ENCODE results near the gene RPA3.

The RPA3 gene

GRCh38 chr7:7709291-7709690, 9.1 kb downstream of the RPA3 start:
- no peak for TF ChIP-seq CTCF (IDR thresholded peaks at IDR 0.05; ENCODE audit: borderline replicate concordance, insufficient read depth, low read depth, low read length)
- no peak overlapping the region for H3K4me3 ChIP-seq (ENCODE audit: low read depth, low read length)

- H3K4me3 ChIP-seq (ENCODE audit: low read depth, low read length) = no peak overlapping the region
- TF ChIP-seq CTCF (IDR thresholded peaks at IDR 0.05; ENCODE audit: borderline replicate concordance, insufficient read depth, low read depth, low read length) = no peak
Measured at GRCh38 chr7:7707806-7708205, 10.6 kb downstream of the RPA3 start.

- no peak for TF ChIP-seq CTCF (IDR thresholded peaks at IDR 0.05; ENCODE audit: borderline replicate concordance, insufficient read depth, low read depth, low read length)
- no peak overlapping the region for H3K4me3 ChIP-seq (ENCODE audit: low read depth, low read length)
Measured at GRCh38 chr7:7707246-7707645, 11.2 kb downstream of the RPA3 start.

- no peak overlapping the region for H3K4me3 ChIP-seq (ENCODE audit: low read depth, low read length)
- no peak for TF ChIP-seq CTCF (IDR thresholded peaks at IDR 0.05; ENCODE audit: borderline replicate concordance, insufficient read depth, low read depth, low read length)
Measured at GRCh38 chr7:7706556-7707172, 11.7 kb downstream of the RPA3 start.

GRCh38 chr7:7706101-7706511, 12.3 kb downstream of the RPA3 start:
- TF ChIP-seq CTCF (IDR thresholded peaks at IDR 0.05; ENCODE audit: borderline replicate concordance, insufficient read depth, low read depth, low read length) = no peak
- no peak overlapping the region for H3K4me3 ChIP-seq (ENCODE audit: low read depth, low read length)

- no peak for TF ChIP-seq CTCF (IDR thresholded peaks at IDR 0.05; ENCODE audit: borderline replicate concordance, insufficient read depth, low read depth, low read length)
- no peak overlapping the region for H3K4me3 ChIP-seq (ENCODE audit: low read depth, low read length)
Measured at GRCh38 chr7:7705318-7705717, 13.1 kb downstream of the RPA3 start.

GRCh38 chr7:7704867-7705266, 13.5 kb downstream of the RPA3 start:
- H3K4me3 ChIP-seq (ENCODE audit: low read depth, low read length) = no peak overlapping the region
- no peak for TF ChIP-seq CTCF (IDR thresholded peaks at IDR 0.05; ENCODE audit: borderline replicate concordance, insufficient read depth, low read depth, low read length)

All from GM12875 (cell line).